Measurements from ENCODE around the gene IDUA.

The IDUA gene

GRCh38 chr4:960636-961350 is 26.1 kb upstream of the IDUA start:
- Histone ChIP-seq H3K4ac (ENCODE audit: low read depth in 1 of 2, low read length in 2 of 2) (no peak overlapping the region), H3K27ac (ENCODE audit: low read length, poor library complexity, severe bottlenecking) (no peak overlapping the region), H3K9me3 (ENCODE audit: control insufficient read depth, low read length) (no peaks in the 10 kb centered on the region), H2AFZ (ENCODE audit: low read depth, low read length) (no peak overlapping the region), H2BK120ac (ENCODE audit: low read depth, low read length) (no peak overlapping the region), H2BK5ac (ENCODE audit: low read depth, low read length, poor library complexity, severe bottlenecking) (no peak overlapping the region), H2AK5ac (ENCODE audit: low read length, severe bottlenecking) (no peak overlapping the region), H3K36me3 (ENCODE audit: control insufficient read depth in 1 of 2, insufficient read depth in 2 of 2, low read depth in 1 of 2, low read length in 2 of 2) (peaks cover 63 to 96% of the 10 kb centered on the region in 2 experiments), H3K18ac (ENCODE audit: low read depth in 1 of 2, low read length in 2 of 2) (no peak overlapping the region), H4K91ac (ENCODE audit: low read length) (no peak overlapping the region), H3K4me2 (ENCODE audit: low read length, poor library complexity, severe bottlenecking) (no peak overlapping the region), H2BK15ac (ENCODE audit: low read depth, poor library complexity, severe bottlenecking) (no peak overlapping the region), H4K8ac (ENCODE audit: low read length) (no peak overlapping the region), H3K14ac (ENCODE audit: low read length in 2 of 2) (no peak overlapping the region), H2BK12ac (ENCODE audit: low read length in 2 of 2) (no peak overlapping the region), H3K9ac (ENCODE audit: low read length) (no peak overlapping the region), H3K23ac (ENCODE audit: low read length in 2 of 2) (no peak overlapping the region), H3K27me3 (ENCODE audit: control insufficient read depth in 1 of 2, insufficient read depth in 1 of 2, low read length in 2 of 2) (no peaks in the 10 kb centered on the region), H3K79me1 (replicated peaks; ENCODE audit: low read length, poor library complexity, severe bottlenecking) (no peaks in the 10 kb centered on the region), H3K4me1 (ENCODE audit: control insufficient read depth, insufficient read depth, low read depth, low read length) (peaks cover 11% of the 10 kb centered on the region), H3K4me3 (ENCODE audit: insufficient read depth in 1 of 2, low read depth in 1 of 2, low read length in 2 of 2) (no peak overlapping the region)
- 96% methylated on average over 35 of the region's 35 CpGs for WGBS
- DNase-seq = no peak

- 94% methylated on average over 45 of the region's 52 CpGs for WGBS
- no peak overlapping the region for H2BK15ac ChIP-seq (ENCODE audit: low read depth, poor library complexity, severe bottlenecking)
- H3K27me3 ChIP-seq (ENCODE audit: control insufficient read depth in 1 of 2, insufficient read depth in 1 of 2, low read length in 2 of 2) = no peaks in the 10 kb centered on the region
- H3K4ac ChIP-seq (ENCODE audit: low read depth in 1 of 2, low read length in 2 of 2) = no peak overlapping the region
- no peaks in the 10 kb centered on the region for H3K79me1 ChIP-seq (replicated peaks; ENCODE audit: low read length, poor library complexity, severe bottlenecking)
- no peak overlapping the region for H2AK5ac ChIP-seq (ENCODE audit: low read length, severe bottlenecking)
- H2AFZ ChIP-seq (ENCODE audit: low read depth, low read length) = no peak overlapping the region
- no peak for DNase-seq
- H4K91ac ChIP-seq (ENCODE audit: low read length) = no peak overlapping the region
- H3K9me3 ChIP-seq (ENCODE audit: control insufficient read depth, low read length) = no peaks in the 10 kb centered on the region
- H2BK120ac ChIP-seq (ENCODE audit: low read depth, low read length) = no peak overlapping the region
- peaks cover 71 to 99% of the 10 kb centered on the region in 2 experiments for H3K36me3 ChIP-seq (ENCODE audit: control insufficient read depth in 1 of 2, insufficient read depth in 2 of 2, low read depth in 1 of 2, low read length in 2 of 2)
- H3K27ac ChIP-seq (ENCODE audit: low read length, poor library complexity, severe bottlenecking) = no peak overlapping the region
- H3K9ac ChIP-seq (ENCODE audit: low read length) = no peak overlapping the region
- H3K18ac ChIP-seq (ENCODE audit: low read depth in 1 of 2, low read length in 2 of 2) = no peak overlapping the region
- no peak overlapping the region for H3K4me2 ChIP-seq (ENCODE audit: low read length, poor library complexity, severe bottlenecking)
- no peak overlapping the region for H3K4me3 ChIP-seq (ENCODE audit: insufficient read depth in 1 of 2, low read depth in 1 of 2, low read length in 2 of 2)
- peaks cover 11% of the 10 kb centered on the region for H3K4me1 ChIP-seq (ENCODE audit: control insufficient read depth, insufficient read depth, low read depth, low read length)
- no peak overlapping the region for H3K14ac ChIP-seq (ENCODE audit: low read length in 2 of 2)
- H2BK12ac ChIP-seq (ENCODE audit: low read length in 2 of 2) = no peak overlapping the region
- H2BK5ac ChIP-seq (ENCODE audit: low read depth, low read length, poor library complexity, severe bottlenecking) = no peak overlapping the region
- no peak overlapping the region for H4K8ac ChIP-seq (ENCODE audit: low read length)
- no peak overlapping the region for H3K23ac ChIP-seq (ENCODE audit: low read length in 2 of 2)
These were observed 25.3 kb upstream of the IDUA start for GRCh38 chr4:961351-962230.

- H3K79me1 ChIP-seq (replicated peaks; ENCODE audit: low read length, poor library complexity, severe bottlenecking) = no peaks in the 10 kb centered on the region
These were observed 24.3 kb upstream of the IDUA start for GRCh38 chr4:962231-963208.

More at GRCh38 chr4:962231-963208, 24.3 kb upstream of the IDUA start:
- DNase-seq = no peak
- Histone ChIP-seq H3K4ac (ENCODE audit: low read depth in 1 of 2, low read length in 2 of 2) (no peak overlapping the region), H3K4me3 (ENCODE audit: insufficient read depth in 1 of 2, low read depth in 1 of 2, low read length in 2 of 2) (no peak overlapping the region), H2BK12ac (ENCODE audit: low read length in 2 of 2) (no peak overlapping the region), H3K23ac (ENCODE audit: low read length in 2 of 2) (no peak overlapping the region), H2AK5ac (ENCODE audit: low read length, severe bottlenecking) (no peak overlapping the region), H4K8ac (ENCODE audit: low read length) (no peak overlapping the region), H3K9ac (ENCODE audit: low read length) (no peak overlapping the region), H3K18ac (ENCODE audit: low read depth in 1 of 2, low read length in 2 of 2) (no peak overlapping the region), H3K27me3 (ENCODE audit: control insufficient read depth in 1 of 2, insufficient read depth in 1 of 2, low read length in 2 of 2) (no peaks in the 10 kb centered on the region), H3K14ac (ENCODE audit: low read length in 2 of 2) (no peak overlapping the region), H3K4me2 (ENCODE audit: low read length, poor library complexity, severe bottlenecking) (no peak overlapping the region), H2BK5ac (ENCODE audit: low read depth, low read length, poor library complexity, severe bottlenecking) (no peak overlapping the region), H3K36me3 (ENCODE audit: control insufficient read depth in 1 of 2, insufficient read depth in 2 of 2, low read depth in 1 of 2, low read length in 2 of 2) (peaks cover 75 to 100% of the 10 kb centered on the region in 2 experiments), H2BK15ac (ENCODE audit: low read depth, poor library complexity, severe bottlenecking) (no peak overlapping the region), H2BK120ac (ENCODE audit: low read depth, low read length) (no peak overlapping the region), H3K4me1 (ENCODE audit: control insufficient read depth, insufficient read depth, low read depth, low read length) (peaks cover 15% of the 10 kb centered on the region), H4K91ac (ENCODE audit: low read length) (no peak overlapping the region), H3K27ac (ENCODE audit: low read length, poor library complexity, severe bottlenecking) (no peak overlapping the region), H3K9me3 (ENCODE audit: control insufficient read depth, low read length) (no peaks in the 10 kb centered on the region), H2AFZ (ENCODE audit: low read depth, low read length) (no peak overlapping the region)
- 96% methylated on average over 54 of the region's 54 CpGs for WGBS

Data from mesenchymal stem cell (in vitro differentiated cells and primary cell).